Retinal pigment epithelial cell (primary cell): ENCODE measurements around the gene MICALL1.

ENCODE experiments used
- DNase-seq: peaks from one replicate; pipeline ENCODE4 v3.0.0-alpha.2; 2010; ENCODE audit warnings: low read depth
- H3K4me3 ChIP-seq: 2 replicates; pipeline ENCODE4 v1.5.1; 2011; ENCODE audit warnings: mild to moderate bottlenecking, low read length, control low read depth, moderate library complexity
- TF ChIP-seq, protein P1 (sequence below): conservative IDR thresholded peaks from 2 replicates; pipeline ENCODE4 v1.5.1; 2011; ENCODE audit warnings: low read depth, low read length, control low read depth, inconsistent platforms

MICALL1 gene

GRCh38 chr22:37884420-37884819 is 21.7 kb upstream of the MICALL1 start:
- DNase-seq: no peak
- TF ChIP-seq, protein P1, sequence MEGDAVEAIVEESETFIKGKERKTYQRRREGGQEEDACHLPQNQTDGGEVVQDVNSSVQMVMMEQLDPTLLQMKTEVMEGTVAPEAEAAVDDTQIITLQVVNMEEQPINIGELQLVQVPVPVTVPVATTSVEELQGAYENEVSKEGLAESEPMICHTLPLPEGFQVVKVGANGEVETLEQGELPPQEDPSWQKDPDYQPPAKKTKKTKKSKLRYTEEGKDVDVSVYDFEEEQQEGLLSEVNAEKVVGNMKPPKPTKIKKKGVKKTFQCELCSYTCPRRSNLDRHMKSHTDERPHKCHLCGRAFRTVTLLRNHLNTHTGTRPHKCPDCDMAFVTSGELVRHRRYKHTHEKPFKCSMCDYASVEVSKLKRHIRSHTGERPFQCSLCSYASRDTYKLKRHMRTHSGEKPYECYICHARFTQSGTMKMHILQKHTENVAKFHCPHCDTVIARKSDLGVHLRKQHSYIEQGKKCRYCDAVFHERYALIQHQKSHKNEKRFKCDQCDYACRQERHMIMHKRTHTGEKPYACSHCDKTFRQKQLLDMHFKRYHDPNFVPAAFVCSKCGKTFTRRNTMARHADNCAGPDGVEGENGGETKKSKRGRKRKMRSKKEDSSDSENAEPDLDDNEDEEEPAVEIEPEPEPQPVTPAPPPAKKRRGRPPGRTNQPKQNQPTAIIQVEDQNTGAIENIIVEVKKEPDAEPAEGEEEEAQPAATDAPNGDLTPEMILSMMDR: no peak
- no peak overlapping the region for H3K4me3 ChIP-seq

- DNase-seq: no peak
- TF ChIP-seq, protein P1: peak; percentile 68
These were observed 18.3 kb upstream of the MICALL1 start for GRCh38 chr22:37887584-37888378.

GRCh38 chr22:37891926-37892325 is 14.2 kb upstream of the MICALL1 start:
- no peak overlapping the region for H3K4me3 ChIP-seq
- TF ChIP-seq, protein P1: no peak

More at GRCh38 chr22:37887584-37888378, 18.3 kb upstream of the MICALL1 start:
- no peak overlapping the region for H3K4me3 ChIP-seq

DNA sequence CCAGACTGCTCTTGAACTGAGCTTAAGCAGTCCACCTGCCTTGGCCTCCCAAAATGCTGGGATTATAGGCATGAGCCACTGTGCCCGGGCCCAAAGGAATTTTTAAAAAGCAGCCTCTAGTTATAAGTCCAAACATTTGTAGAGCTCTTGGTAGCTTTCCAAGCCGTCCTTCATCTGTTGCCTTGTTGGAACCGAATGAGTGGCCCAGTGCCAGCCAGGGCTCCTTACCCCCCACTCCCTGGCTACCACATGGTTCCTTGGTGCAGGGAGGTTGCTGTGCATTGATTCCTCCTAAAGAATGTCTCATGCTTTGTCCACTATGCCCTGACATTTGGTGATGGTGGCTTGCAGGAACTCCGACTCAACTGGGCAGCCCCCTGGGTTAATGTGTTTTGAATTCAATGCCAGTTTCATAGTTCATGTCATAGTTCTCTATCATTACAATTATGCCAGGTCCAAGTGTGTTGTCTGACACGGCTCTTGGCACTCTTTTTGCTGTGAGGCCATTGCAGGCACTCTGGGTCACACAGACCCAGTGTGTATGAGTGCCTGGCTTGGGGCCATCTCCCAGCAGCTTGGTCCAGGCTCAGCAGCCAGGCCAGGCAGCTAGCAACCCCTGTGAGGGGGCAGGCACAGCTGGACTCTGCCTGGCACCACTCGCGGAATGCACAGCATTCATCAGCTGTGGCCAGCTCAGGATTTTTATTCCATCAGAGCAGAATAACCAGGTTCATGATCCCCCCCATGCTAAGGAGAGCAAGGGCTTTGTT is 13.3 kb upstream of the MICALL1 start:
- TF ChIP-seq, protein P1: no peak
- no peak for DNase-seq
- no peak overlapping the region for H3K4me3 ChIP-seq

More at GRCh38 chr22:37891926-37892325, 14.2 kb upstream of the MICALL1 start:
- no peak for DNase-seq

DNA sequence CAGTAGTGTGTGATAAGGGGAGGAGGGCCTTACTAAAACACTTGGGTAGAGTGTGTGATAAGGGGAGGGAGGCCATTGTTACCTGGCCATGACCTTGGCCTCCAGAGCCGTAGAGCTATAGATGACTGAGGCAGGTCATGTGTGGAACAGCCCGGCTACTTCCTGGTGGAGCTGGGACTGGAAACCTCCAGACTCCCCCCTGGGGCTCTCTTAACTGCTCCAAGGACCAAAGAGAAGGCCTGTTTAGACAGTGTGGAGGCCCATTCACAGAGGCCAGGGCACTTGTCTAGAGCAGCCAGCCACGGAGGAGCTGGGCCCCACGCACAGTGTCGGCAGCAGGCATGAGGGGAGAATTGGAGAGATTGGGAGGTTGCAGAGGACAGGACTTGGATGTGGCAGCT is 12.5 kb upstream of the MICALL1 start:
- DNase-seq: no peak
- no peak overlapping the region for H3K4me3 ChIP-seq
- TF ChIP-seq, protein P1: no peak

DNA sequence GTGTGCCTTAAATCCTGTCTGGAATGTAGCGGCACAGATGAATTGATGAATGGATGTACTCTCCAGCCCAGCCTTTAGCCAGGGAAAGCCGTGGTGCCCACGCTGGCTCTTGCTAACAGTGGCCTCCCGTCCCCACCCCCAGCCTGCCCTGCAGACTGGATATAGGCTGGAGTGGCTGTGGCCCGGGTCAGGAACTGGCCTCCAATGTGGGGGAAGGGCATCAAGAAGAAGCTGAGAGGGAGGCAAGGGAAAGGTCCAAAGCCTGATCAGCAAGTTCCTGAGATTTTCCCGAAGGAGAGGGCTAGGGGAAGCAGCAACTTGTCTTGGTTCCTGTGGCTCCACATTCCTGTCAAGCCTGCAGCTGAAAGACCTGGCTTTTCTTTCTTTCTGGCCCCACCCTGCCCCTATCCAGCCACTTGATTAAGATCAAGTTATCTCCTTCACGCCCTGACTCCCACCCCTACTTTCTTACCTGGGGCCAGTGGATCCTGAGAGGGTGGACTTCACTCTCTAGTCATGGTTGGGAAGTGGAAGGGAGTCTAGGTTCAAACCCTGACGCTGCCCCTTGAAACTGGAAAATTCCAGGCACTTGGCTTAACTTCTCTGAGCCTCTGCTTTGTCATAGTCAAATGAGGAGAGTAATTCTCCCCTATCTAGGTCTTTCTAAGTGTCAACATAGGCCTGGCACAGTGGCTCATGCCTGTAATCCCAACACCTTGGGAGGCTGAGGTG is 11.0 kb upstream of the MICALL1 start:
- TF ChIP-seq, protein P1: no peak
- H3K4me3 ChIP-seq: no peak overlapping the region
- no peak for DNase-seq
